Thyroid gland (tissue), 4 donors: ENCODE measurements around the gene PRKCI. TPM values are rescaled to one million over a fixed set of nuclear protein-coding genes. Genes with fewer than 3 reads are reported as not detected.

Experiments
- DNase-seq, 2 donors: peaks; one replicate each; pipeline ENCODE4 v3.0.0-alpha.2; 2019
- H3K27ac ChIP-seq, 3 donors: fragments of 200-600 bp; sonication (generic); 1 replicate in 2 of 3; 2 replicates in 1 of 3; pipeline ENCODE4 v1.5.1; 2016 to 2019; ENCODE audit warnings: mild to moderate bottlenecking in 1 of 3, moderate library complexity in 1 of 3
- H3K27me3 ChIP-seq: fragments of 200-600 bp; sonication (generic); one replicate; pipeline ENCODE4 v1.5.1; 2019
- H3K36me3 ChIP-seq, 2 donors: fragments of 200-600 bp; sonication (generic); one replicate each; pipeline ENCODE4 v1.5.1; 2016 to 2019
- H3K4me1 ChIP-seq, 2 donors: fragments of 200-600 bp; sonication (generic); one replicate each; pipeline ENCODE4 v1.5.1; 2017 to 2019
- H3K4me3 ChIP-seq, 3 donors: fragments of 200-600 bp; sonication (generic); replicated peaks in 1 of 3; 1 replicate in 2 of 3; 2 replicates in 1 of 3; pipeline ENCODE4 v1.5.1; 2016; ENCODE audit warnings: mild to moderate bottlenecking in 1 of 3
- H3K9me3 ChIP-seq: fragments of 200-600 bp; sonication (generic); one replicate; pipeline ENCODE4 v1.5.1; 2017
- CTCF ChIP-seq, 6 experiments: fragments of 200-600 bp in 3 of 6; fragments of 450-650 bp in 3 of 6; sonication (generic) in 3 of 6; IDR thresholded peaks; one replicate each; pipeline ENCODE4 v1.5.1; 2016 to 2019; ENCODE audit warnings: antibody characterized with exemption in 6 of 6, mild to moderate bottlenecking in 2 of 6, inconsistent platforms in 1 of 6, moderate library complexity in 1 of 6
- POLR2A ChIP-seq, 2 donors: fragments of 450-650 bp; IDR thresholded peaks; one replicate each; pipeline ENCODE4 v1.6.1; 2017; ENCODE audit warnings: antibody characterized with exemption in 2 of 2, mild to moderate bottlenecking in 2 of 2, moderate library complexity in 1 of 2
- whole genome bisulfite sequencing, 2 donors: methylation state at CpG; one replicate each; pipeline ENCODE4 v1.1.5; 2017; 5-methylcytosine and 5-hydroxymethylcytosine counted together
- intact Hi-C: fragments of 100-400 bp; cut with DNase I; formaldehyde crosslinking; loops from one replicate; pipeline ENCODE4 v1.15.1; 2023
- small RNA-seq: library from RNA; depleted of rRNA; stranded (forward); fragments of <200 nt; gene quantifications from one replicate; pipeline ENCODE3, GENCODE V24; 2016
- total RNA-seq, 4 donors: library from RNA; depleted of rRNA; stranded (reverse); fragments of >200 nt; gene quantifications; one replicate each; pipeline ENCODE4 v1.2.3, GENCODE V29; 2016

Gene PRKCI
- total RNA-seq, 4 donors from 2014 or later = 74.9 to 85.0 (median 76.6) TPM

DNA sequence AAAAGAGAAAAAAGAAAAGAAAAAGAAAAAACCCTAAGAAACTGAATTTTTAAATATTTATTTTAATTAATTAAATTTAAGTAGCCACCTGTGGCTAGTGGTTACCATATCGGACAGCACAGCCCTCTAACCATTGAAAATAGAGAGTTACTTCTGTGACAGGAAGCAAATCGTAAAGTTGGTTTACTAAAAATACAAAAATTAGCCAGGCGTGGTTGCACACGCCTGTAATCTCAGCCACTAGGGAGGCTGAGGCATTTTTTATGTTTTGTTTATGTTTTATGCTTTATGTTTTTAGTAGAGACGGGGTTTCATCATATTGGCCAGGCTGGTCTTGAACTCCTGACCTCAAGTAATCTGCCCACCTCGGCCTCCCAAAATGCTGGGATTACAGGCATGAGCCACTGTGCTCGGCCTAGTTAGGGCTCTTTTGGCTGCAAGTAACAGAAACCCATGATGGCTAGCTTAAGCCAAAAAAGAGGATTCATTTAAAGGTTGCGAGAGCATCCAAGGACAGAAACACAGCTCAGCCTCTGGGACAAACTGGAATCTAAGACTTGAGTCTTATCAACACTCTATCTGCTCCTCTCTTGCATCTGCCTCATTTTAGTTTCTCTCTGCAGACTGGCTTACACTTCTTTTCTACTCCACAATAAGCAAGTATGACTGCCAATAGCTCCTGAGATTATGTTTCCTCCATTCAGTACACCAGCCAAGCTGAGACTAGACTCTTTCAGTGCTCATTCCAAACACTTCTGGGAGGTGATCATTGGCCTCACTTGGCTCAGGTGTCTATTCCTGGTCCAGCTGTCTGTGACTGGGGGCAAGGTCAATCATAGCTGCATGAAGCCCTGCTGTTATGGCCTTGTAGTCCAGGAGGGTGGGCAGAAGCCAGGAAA is 128.5 kb downstream of the PRKCI start:
- no peaks in the 10 kb centered on the region for H3K27me3 ChIP-seq
- WGBS, 2 donors = 70 to 74% methylated on average over 8 of the region's 8 CpGs
- H3K4me1 ChIP-seq = peaks cover 4 to 7% of the 10 kb centered on the region in 2 donors
- intact Hi-C loops = no loop called here
- H3K36me3 ChIP-seq = no peaks in the 10 kb centered on the region
- TF ChIP-seq CTCF (IDR thresholded peaks at IDR 0.05) (no peak), POLR2A (IDR thresholded peaks at IDR 0.05) (no peak)
- DNase-seq = no peak
- H3K27ac ChIP-seq = peak overlapping the region in 1 of 3 donors; percentile 6
- H3K4me3 ChIP-seq = no peak overlapping the region
- no peaks in the 10 kb centered on the region for H3K9me3 ChIP-seq

DNA sequence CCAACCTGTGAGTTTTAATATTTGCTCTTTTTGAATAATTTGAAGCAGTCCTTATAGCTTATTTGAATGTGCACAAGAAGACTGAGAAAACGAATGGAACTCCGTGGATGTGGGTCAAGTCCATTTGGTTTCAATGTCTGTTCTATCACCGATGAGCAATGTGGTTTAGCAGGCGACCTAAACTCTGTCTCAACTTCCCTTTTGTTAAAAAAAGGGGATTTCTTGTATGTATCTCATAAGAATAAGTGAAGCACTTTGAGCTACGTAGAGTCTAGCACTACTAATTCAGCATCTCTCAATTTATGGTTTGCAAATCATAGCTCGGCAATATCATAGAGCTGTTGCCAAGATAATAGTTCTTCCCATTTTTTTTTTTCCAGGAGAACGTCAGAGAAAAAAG is 130.7 kb downstream of the PRKCI start:
- H3K36me3 ChIP-seq = no peaks in the 10 kb centered on the region
- H3K9me3 ChIP-seq = no peaks in the 10 kb centered on the region
- intact Hi-C loops = no loop called here
- no peak overlapping the region for H3K27ac ChIP-seq
- H3K4me3 ChIP-seq = no peak overlapping the region
- WGBS, 2 donors = 79 to 81% methylated on average over 7 of the region's 7 CpGs
- TF ChIP-seq POLR2A (IDR thresholded peaks at IDR 0.05) = no peak
- TF ChIP-seq CTCF (IDR thresholded peaks at IDR 0.05) = no peak
- peaks cover 11 to 13% of the 10 kb centered on the region in 2 donors for H3K4me1 ChIP-seq
- DNase-seq = no peak
- no peaks in the 10 kb centered on the region for H3K27me3 ChIP-seq

- H3K4me1 ChIP-seq = peaks cover 11 to 13% of the 10 kb centered on the region in 2 donors
- H3K9me3 ChIP-seq = no peaks in the 10 kb centered on the region
- intact Hi-C loops = no loop called here
- H3K36me3 ChIP-seq = no peaks in the 10 kb centered on the region
- H3K27ac ChIP-seq = no peak overlapping the region
- DNase-seq = no peak
- no peak overlapping the region for H3K4me3 ChIP-seq
- TF ChIP-seq CTCF (IDR thresholded peaks at IDR 0.05) (no peak), POLR2A (IDR thresholded peaks at IDR 0.05) (no peak)
- H3K27me3 ChIP-seq = no peaks in the 10 kb centered on the region
These were observed 131.3 kb downstream of the PRKCI start for GRCh38 chr3:170353485-170353884.

DNA sequence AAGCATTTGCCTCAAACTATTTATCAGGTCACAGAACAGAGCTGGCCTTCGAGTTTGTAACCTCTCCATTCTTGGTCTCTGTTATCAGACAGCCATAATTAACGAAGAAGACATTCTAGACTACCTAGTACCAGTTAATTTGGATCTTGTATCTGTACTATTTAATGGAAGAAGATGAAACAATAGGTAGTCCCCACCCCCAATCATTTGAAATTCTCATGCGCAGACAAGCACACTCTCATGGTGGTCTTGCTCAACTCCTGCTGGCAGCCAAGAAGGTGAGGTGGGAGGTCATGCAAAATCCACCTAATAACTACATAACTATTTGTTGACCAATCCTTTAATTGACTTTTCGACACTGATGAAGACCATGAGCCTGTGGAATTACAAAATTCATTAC is 132.5 kb downstream of the PRKCI start:
- intact Hi-C loops = no loop called here
- Histone ChIP-seq H3K36me3 (no peaks in the 10 kb centered on the region), H3K4me3 (no peak overlapping the region), H3K27ac (no peak overlapping the region), H3K27me3 (no peaks in the 10 kb centered on the region), H3K9me3 (no peaks in the 10 kb centered on the region), H3K4me1 (peaks cover 11 to 13% of the 10 kb centered on the region in 2 donors)
- DNase-seq = no peak
- WGBS, 2 donors = 96 to 97% methylated on average over 4 of the region's 4 CpGs
- no peak for TF ChIP-seq POLR2A (IDR thresholded peaks at IDR 0.05)
- TF ChIP-seq CTCF (IDR thresholded peaks at IDR 0.05) = no peak

Small RNA genes within 50 kb of the gene (small RNA-seq; reads per million reads assigned to genes)
- gene RF00019 = not detected

Other genes with a start within 250 kb of the PRKCI start
- 10 to 100 TPM in 2 of 4 donors, 1 to 10 TPM in 2; 9.3 to 17.5 (median 10.1) TPM for gene GPR160, start 184.4 kb upstream of the PRKCI start, total RNA-seq
- 100 to 1,000 TPM in 2 of 4 donors, 10 to 100 TPM in 2; 73.1 to 128 (median 93.7) TPM for gene PHC3, start 40.7 kb upstream of the PRKCI start, total RNA-seq
- 10 to 100 TPM; 44.1 to 75.4 (median 58.9) TPM for gene SKIL, start 135.3 kb downstream of the PRKCI start, total RNA-seq
- gene CLDN11, start 196.4 kb downstream of the PRKCI start, total RNA-seq = 1 to 10 TPM; 3.2 to 6.6 (median 4.6) TPM